NCI-H2196 treated with DMSO at 0.1 percent for 48 hours (cell line): ENCODE measurements around the gene CFAP251.
A peak's percentile ranks its signal among the peaks of the same experiment; 100 is the strongest.
"Not testable (repeated sequence)": the region's sequence is repeated elsewhere in the genome, so short reads cannot be mapped to it uniquely, and the experiment has no call there.

Experiments used
- DNase-seq: peaks from one replicate; lab custom pipeline; 2025; ENCODE audit not compliant: unreplicated experiment; lab: John Stamatoyannopoulos, UW

The CFAP251 gene

GRCh38 chr12:121917950-121918678 is at the start of gene CFAP251:
CFAP251 (plus strand) TSS chr12:121918592; CDS start chr12:121921306, 2,714 bp downstream.
- DNase-seq = peak; percentile 80

DNA sequence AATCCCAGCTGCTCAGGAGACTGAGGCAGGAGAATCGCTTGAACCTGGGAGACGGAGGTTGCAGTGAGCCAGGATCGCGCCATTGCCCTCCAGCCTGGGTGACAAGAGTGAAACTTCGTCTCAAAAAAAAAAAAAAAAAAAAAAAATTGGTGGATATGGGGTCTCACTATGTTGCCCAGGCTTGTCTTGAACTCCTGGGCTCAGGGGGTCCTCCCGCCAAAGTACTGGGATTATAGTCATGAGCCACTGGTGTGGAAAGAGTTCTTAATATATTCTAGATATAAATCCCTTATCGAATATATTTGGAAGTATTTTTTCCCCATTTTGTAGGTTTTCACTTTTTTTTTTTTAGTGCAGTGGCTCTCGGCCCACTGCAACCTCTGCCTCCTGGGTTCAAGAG is 49.2 kb upstream of the CFAP251 start:
- not testable (repeated sequence) for DNase-seq

DNA sequence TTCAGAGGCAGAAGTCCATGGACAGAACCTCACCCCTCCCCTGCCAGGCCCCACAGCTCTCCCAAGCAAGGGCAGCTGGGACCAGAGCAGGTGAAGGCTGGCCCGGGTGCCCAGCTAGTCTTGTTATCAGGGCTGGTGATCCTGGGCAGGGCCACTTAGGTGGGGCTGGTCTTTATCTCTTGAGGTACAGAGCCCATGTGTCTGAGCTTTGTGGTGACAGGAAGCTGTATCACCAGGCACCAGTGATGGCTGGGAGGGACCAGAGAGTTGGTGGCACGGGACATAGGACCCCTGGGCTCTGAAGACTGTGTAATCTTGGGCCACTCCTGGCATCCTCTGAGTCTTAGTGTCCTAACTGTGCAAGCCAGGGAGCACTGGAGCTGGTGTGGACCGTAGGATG is 46.9 kb upstream of the CFAP251 start:
- DNase-seq = no peak

DNA sequence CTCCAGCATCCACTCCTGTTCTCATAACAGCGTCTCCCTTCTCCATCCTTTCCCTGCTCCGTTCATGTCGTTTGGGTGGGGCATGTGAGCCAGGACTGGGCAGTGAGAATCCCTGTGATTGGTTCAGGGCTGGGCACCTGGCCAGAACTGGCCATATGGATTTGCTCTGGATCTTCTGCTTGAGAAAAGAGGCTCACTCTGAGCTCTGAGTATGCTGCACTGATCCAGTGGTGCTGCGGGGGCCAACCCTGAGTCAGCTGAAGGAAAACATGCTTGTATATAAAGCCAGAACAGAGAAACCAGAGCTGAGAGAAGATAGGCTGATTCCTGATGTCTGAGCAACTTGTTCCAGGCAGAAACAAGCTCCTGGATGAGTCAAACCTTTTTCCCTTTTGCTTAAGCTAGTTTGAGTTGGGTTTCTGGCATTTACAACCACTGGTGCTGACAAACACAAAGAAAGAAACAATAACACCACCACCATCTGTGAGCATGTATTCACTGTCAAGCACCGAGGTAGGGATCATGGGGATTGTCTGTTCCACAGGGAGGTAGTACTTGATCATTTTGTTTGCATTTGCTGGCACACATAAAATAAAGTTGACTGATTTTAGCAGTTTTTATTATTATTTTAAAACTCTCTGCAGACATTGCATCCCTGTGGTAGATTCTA is 45.7 kb upstream of the CFAP251 start:
- DNase-seq = no peak

GRCh38 chr12:121873216-121873569 is 45.2 kb upstream of the CFAP251 start:
- DNase-seq = no peak

GRCh38 chr12:121874071-121874470 is 44.3 kb upstream of the CFAP251 start:
- DNase-seq = no peak

- no peak for DNase-seq
Measured at GRCh38 chr12:121875582-121875981, 42.8 kb upstream of the CFAP251 start.

DNA sequence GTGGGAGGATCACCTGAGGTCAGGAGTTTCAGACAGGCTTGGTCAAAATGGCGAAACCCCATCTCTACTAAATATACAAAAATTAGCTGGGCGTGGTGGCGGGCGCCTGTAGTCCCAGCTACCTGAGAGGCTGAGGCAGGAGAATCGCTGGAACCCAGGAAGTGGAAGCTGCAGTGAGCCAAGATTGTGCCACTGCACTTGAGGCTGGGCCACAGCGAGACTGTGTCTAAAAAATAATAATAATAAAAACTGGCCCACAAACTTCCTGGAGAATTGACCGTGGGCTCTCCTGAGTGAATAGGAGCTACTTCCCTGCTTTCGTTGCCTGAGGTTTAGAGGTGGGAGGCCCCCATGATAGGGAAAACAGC is 42.3 kb upstream of the CFAP251 start:
- DNase-seq = not testable (repeated sequence)

GRCh38 chr12:121883315-121883660 is 35.1 kb upstream of the CFAP251 start:
- DNase-seq = no peak

DNA sequence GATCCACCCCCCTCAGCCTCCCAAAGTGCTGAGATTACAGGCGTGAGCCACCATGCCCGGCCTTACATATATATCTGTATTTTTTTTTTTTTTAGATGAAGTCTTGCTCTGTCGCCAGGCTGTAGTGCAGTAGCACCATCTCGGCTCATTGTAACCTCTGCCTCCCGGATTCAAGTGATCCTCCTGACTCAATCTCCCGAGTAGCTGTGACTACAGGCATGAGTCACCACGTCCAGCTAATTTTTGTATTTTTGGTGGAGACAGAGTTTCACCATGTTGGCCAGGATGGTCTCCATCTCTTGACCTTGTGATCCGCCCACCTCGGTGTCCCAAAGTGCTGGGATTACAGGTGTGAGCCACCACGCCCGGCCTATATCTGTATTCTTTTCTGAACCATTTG is 33.3 kb upstream of the CFAP251 start:
- DNase-seq = not testable (repeated sequence)

DNA sequence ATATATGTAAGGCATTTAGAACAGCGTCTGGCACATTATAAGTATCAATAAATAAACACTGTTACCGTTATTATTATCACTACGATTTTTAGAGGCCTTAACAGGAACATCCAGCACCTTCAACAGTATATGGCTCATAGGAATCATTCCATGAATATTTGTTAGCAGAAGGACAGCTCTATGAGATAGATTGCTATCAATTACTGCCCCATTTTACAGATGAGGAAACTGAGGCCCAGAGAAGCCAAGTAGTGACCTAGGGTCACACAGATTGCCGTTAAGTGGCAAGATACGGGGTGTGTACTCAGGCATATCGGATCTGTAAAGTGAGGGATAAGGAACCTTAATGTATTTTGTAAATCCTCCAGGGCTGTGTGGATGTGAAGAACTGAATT is 30.3 kb upstream of the CFAP251 start:
- no peak for DNase-seq

GRCh38 chr12:121888478-121889273 is 29.7 kb upstream of the CFAP251 start, which contains the start of gene PSMD9:
PSMD9 (plus strand) TSS chr12:121888790; CDS start chr12:121888857, 67 bp downstream.
- peak; percentile 96 for DNase-seq

DNA sequence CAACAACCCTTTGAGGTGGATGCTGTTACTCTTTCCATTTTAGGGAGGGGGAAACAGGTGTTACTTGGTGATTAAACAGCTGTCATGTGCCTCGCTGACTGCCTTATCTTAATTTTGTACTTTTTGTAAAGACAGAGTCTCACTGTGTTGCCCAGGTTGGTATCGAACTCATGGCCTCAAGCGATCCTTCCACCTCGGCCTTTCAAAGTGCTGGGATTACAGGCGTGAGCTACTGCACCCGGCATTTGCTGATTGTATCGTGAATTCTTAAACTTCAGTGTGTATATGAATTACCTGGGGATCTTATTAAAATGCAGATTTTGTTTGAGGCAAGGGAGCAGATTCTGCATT is 29.1 kb upstream of the CFAP251 start:
- no peak for DNase-seq

- not testable (repeated sequence) for DNase-seq
Measured at GRCh38 chr12:121889661-121890060, 28.7 kb upstream of the CFAP251 start.

DNA sequence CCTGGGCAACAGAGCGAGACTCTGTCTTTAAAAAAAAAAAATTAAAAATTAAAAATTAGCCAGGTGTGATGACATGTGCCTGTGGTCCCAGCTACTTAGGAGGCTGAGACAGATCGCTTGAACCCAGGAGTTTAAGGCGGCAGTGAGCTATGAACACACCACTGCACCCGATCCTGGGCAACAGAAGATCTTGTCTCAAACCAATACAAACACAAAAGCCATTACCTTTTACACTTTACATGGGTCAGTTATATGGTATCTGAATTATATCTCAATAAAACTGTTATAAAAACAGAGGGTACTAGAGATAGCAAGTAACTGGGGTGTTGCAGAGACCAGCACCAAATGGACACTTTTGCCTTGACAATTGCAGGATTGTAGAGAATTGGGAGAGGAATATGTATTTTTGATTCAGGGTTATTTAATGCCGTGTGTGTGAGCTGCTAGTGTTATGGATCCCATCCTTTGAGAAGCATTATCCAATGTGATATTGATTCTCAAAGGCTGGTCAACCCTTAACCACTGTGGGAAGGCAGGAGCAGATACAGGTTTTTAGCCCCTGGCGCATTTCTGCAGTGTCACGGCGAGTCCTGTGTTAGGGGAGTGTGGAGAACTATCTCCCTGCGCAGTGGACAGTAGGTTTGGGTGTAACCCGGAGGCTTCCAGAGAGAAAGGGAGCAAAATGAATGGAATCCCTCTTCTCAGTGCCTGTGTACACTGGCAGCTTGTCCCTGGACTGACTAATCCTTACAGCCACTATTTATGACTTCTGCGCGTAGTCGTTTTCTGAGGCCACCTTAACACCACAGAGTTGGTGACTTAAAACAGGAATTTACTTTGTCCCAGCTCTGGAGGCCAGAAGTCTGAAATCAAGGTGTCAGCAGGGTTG is 25.5 kb upstream of the CFAP251 start:
- DNase-seq = no peak

GRCh38 chr12:121893961-121894460 is 24.4 kb upstream of the CFAP251 start:
- peak; percentile 21 for DNase-seq

DNA sequence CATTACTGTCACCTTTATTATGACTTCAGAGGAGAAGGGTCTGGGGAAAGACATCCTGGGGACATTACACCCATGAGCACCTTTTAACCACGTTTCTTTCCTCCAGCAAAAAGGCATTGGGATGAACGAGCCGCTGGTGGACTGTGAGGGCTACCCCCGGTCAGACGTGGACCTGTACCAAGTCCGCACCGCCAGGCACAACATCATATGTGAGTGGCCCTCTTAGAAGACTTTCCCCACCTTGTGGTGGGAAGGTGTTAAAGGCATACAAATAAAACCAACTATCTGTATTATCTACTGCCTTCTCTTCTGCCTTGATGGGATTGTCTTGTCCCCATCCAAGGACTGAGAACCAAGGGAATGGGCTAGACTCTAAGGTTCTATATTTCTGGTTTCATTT is 23.8 kb upstream of the CFAP251 start:
- no peak for DNase-seq

DNA sequence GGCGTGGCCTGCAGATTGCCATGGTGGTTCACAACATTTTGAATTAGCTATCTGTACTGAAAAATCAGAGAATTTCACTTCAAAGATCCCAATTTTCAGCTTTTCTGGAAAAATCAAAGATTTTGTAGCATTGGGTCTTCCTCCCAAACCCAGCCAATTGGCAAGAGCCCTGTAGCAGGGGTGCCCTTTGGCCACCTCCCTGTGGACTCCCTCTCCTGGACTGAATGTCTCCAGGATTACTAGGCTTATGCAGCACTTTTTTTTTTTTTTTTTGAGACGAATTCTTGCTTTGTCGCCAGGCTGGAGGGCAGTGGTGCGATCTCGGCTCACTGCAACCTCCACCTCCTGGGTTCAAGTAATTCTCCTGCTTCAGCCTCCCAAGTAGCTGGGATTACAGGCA is 20.1 kb upstream of the CFAP251 start:
- DNase-seq = no peak

GRCh38 chr12:121899590-121899989 is 18.8 kb upstream of the CFAP251 start:
- DNase-seq = no peak

DNA sequence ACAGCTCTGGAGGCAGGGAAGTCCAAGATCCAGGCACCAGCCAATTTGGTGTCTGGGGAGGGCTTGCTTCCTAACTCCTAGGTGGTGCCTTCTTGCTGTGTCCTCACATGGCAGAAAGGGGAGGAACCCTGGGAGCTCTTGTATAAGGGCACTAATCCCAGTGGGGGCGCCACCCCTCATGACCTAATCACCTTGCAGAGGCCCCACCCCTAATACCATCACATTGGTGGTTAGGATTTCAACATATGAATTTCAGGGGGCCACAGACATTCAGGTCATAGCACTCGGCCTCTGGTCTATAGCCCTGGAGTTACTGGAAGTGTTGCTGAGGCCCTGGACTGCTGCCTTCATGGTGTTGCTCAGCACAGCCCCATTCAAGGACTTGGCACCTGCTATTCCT is 15.2 kb upstream of the CFAP251 start:
- DNase-seq = no peak

DNA sequence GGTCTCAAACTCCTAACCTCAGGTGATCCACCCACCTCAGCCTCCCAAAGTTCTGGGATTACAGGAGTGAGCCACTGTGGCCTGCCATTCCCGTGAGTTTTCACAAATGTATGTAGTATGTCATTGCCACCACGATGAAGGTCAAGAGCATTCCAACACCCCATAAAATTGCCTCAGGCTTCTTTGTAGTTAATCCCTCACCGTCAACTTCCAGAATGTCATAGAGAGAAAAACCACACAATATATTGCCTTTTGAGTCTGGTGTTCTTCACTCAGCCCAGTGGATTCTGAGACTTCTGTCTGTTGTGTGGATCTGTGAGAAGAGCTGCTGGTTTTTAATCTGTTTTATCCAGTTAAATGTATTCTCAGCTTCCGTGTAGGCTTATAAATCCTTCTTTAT is 12.6 kb upstream of the CFAP251 start:
- no peak for DNase-seq
